Stimulated activated naive CD8-positive, alpha-beta T cell treated with anti-CD3 and anti-CD28 coated beads, Interleukin-15, Interleukin-2, amounts not matched to agents 100 U/mL and 50 U/mL, for 24 hours (primary cell): ENCODE data around the gene NLGN2.
"Not testable (repeated sequence)": the region's sequence is repeated elsewhere in the genome, so short reads cannot be mapped to it uniquely, and the experiment has no call there.

Experiments used
- ATAC-seq: fragments of 150-1000 bp; cut with Tn5 transposase; one replicate; pipeline ENCODE4 v1.10.0; 2021
- DNase-seq: peaks from one replicate; pipeline ENCODE4 v3.0.0; 2021

NLGN2 gene

DNA sequence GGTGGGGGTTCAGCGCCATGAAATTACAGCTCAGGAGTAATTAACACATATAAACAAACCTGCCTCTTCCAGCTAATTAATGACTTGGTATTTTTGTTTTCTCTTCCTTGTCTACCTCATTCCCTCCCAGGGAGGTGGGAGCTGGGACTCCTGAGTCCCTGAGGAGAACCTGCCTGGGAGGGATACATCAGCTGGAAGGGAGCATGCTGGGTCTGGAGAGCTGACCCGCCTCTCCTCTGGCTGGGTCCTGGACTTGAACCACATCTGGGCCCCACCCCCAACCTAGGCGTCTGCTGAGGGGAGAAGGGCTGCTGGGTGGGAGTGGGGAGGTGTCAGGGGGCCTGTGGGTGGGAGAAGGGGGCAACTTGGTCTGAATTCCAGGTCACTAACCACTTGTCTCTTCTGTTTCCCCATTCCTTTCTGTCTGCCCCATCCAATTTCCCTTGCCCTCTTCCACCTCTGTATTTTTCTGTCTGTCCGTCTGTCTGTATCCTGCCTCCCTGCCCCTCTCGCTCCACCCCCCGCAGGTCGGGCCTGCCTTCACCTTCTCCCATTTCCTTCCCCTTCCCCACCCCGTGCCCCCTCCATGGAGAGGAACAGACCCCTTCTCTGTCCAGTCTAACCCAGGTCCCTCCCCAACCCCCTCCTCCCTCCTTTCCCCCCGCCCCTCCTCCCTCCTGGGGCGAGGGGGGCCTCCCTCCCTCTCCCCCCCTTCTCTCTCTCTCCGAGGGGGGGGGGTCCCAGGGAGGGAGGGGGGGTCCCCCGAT is at the start of gene NLGN2:
Gene NLGN2, plus strand, starts transcription at position 361 of the 767 bp plus-strand sequence. CDS start 411 bp downstream, outside the sequence.
- DNase-seq (no peak), ATAC-seq (no peak)

DNA sequence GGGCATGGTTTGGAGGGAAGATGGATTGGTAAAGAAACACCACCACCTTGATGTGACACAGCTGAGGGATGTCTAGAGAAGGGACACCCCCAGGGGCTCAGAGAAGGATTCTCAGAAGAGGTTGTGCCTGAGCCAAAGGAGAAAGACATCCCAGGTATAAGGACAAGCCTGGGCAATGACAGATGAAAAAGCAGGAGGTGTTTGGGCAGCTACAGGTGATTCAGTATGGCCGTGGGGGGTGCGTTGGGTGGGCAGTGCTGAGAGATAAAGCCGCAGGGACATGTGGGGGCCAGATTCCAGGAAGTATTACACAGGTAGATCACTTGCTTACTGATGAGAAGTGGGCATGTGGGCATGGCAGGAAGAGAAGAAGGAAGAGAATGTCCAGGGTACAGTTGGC is 45.7 kb upstream of the NLGN2 start:
- ATAC-seq: no peak
- no peak for DNase-seq

DNA sequence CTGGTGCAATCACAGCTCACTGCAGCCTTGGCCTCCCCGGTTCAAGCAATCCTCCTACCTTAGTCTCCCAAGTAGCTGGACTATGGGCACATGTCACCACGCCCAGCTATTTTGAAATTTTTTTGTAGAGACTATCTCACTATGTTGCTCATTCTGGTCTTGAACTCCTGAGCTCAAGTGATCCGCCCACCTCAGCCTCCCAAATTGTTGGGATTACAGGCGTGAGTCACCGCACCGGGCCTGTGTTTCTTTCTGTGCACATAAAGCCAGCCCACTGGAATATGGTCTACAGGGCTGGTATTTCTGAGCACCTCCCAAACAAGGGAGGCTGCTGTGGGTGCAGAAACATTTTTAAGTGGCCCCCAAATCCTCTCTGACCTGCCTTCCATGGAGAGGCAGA is 44.3 kb upstream of the NLGN2 start:
- DNase-seq (no peak), ATAC-seq (no peak)

DNA sequence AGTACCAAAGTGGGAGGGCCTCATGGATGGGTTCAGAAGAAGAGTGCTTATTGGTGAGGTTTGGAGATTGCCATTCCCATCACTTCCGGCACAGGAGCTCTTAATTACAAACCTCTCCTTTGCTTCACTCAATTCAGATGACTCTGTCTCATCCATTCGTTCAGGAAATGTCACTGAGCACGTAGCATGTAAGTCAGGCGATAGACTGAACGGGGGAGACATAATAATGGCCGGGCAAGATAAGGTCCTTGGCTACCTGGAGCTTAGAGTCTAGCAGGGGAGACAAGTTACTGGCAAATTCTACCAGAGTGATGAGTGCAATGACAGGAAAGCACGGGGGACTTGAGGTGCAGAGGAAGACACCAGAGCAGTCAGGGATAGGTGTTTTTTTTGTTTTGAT is 41.7 kb upstream of the NLGN2 start:
- ATAC-seq, DNase-seq: not testable (repeated sequence)

DNA sequence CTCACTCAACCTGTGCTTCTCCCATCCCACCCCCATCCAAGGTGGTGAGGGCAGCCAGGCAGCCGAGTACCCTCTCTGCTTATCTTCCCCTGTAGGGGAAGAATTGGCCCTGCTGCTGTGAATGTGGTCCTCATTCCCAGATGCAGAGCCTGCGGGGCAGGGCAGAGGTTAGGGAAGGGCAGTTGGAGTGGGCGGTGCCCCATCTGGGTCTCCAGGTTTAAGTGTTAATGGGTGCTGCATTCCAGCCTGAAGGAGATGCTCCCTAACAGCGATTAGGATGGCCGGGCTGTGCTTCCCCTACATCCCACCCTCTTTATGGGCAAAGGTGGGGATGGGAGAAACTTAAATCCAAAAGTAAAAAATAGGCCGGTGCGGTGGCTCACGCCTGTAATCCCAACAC is 40.6 kb upstream of the NLGN2 start:
- no peak for DNase-seq
- no peak for ATAC-seq

DNA sequence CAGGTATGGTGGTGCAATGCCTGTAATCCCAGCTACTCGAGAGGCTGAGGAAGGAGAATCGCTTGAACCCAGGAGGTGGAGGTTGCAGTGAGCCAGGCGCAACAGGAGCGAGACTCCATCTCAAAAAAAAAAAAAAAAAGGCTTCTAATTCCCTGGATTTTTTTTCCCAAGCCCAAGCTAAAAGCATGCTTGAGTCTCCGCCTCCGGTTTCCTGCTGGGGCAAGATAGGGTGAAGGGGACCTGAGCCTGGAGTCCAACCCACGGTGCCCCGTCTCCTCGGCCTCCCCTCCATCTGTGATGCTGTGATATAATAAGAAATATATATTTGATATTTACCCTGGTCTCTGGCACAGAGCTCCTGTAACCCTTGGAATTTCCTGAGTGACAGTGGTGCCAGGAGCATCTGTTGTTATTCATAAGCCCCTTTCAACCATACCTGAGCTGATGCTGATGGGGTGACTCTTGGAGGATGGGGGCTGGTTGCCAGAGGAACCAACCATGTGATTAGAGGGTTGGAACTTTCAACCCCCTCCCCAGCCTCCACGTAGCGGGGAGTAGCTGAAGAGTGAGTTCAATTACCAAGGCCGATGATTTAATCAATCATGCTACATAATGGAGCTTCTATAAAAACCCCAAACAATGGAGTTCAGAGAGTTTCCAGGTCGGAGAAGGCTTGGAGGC is 39.6 kb upstream of the NLGN2 start:
- no peak for ATAC-seq
- DNase-seq: no peak

DNA sequence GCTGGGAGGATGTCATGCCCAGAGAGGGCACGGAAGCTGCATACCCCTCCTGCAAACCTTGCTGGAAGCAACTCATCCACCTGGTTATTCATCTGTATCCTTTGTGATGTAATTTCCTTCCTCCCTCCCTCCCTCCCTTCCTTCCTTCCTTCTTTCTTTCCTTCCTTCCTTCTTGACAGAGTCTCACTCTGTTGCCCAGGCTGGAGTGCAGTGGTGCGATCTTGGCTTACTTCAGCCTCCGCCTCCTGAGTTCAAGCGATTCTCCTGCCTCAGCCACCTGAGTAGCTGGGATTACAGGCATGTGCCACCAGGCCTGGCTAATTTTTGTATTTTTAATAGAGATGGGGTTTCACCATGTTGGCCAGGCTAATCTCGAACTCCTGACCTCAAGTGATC is 39.0 kb upstream of the NLGN2 start:
- not testable (repeated sequence) for DNase-seq

DNA sequence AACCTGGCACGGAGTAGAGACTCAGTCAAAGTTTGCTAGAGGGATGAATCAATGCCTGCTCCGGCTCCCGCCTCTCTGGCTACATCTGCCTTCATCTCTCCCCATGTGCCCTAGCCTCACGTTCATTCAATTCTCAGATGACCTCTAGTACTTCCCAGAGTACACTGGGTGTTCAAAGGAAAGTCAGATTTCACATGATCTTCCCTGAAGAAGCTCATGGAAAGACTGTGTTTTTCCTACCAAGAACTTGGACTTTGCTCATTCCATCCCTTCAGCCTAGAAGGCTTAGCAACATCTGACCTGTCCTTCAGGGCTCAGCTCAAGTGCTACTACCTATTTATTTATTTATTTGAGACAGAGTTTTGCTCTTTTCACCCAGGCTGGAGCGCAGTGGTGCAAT is 37.8 kb upstream of the NLGN2 start:
- no peak for DNase-seq
- no peak for ATAC-seq

More for the DNA sequence above, 39.0 kb upstream of the NLGN2 start:
- not testable (repeated sequence) for ATAC-seq

DNA sequence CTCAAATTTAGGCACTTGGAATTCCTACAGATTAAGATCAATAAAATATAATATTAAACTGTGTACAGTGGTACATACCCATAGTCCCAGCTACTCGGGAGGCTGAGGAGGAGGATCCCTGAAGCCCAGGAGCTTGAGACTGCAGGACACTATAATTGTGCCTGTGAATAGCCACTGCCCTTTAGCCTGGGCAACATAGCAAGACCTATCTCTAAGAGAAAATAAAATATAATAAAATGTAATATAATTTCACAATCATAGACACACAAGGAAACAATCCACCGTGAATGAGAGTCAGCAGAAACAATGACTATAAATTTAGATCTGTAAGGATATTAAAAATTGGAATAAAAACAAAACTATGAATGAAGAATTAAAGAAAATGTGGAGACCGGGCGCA is 36.8 kb upstream of the NLGN2 start:
- no peak for ATAC-seq

DNA sequence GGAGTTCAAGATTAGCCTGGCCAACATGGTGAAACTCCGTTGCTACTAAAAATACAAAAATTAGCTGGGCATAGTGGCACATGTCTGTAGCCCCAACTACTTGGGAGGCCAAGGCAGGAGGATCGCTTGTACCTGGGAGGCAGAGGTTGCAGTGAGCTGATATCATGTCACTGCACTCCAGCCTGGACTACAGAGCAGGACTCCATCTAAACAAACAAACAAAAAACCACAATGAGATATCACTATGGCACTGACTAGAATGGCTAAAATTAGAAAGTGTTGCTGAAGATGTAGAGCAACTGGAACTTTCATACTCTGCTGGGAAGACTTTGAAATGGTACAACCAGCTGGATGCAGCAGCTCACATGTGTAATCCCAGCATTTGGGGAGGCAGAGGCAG is 33.3 kb upstream of the NLGN2 start:
- DNase-seq (no peak), ATAC-seq (no peak)

More for the DNA sequence above, 36.8 kb upstream of the NLGN2 start:
- no peak for DNase-seq

DNA sequence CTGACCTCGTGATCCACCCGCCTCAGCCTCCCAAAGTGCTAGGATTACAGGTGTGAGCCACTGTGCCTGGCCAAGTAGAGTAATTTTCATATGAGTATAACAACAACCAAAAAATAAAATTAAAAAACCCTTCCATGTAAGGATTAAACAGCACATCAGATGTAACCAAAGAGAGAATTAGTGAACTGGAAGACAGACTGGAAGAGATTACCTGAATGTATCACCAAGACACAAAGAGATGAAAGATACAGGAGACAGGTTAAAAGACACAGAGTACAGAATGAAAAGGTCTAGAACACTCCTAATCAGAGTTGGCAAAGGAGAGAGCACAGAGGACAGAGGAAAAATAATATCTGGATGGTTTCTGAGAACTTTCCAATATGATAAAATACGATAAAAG is 28.5 kb upstream of the NLGN2 start:
- ATAC-seq (no peak), DNase-seq (no peak)

DNA sequence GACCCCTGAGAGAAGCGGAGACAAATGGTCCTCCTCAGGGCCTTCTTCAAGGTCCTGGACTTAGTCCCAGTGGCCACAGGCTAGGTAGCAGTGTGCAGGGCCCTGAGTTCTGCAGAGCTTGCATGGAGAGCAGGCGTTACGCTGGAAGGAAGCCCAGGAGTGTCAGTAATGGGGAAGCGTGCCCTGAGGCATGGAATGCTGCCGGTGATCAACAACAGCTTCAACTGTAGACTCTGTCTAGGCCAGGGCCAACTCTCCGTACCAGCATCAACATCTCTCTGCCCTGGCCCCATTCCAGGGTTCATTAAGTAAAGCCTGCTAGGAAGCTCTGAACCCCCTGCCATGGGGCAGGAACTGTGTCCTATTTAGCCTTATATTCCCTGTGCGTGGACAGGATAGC is 27.3 kb upstream of the NLGN2 start:
- DNase-seq (no peak), ATAC-seq (no peak)

DNA sequence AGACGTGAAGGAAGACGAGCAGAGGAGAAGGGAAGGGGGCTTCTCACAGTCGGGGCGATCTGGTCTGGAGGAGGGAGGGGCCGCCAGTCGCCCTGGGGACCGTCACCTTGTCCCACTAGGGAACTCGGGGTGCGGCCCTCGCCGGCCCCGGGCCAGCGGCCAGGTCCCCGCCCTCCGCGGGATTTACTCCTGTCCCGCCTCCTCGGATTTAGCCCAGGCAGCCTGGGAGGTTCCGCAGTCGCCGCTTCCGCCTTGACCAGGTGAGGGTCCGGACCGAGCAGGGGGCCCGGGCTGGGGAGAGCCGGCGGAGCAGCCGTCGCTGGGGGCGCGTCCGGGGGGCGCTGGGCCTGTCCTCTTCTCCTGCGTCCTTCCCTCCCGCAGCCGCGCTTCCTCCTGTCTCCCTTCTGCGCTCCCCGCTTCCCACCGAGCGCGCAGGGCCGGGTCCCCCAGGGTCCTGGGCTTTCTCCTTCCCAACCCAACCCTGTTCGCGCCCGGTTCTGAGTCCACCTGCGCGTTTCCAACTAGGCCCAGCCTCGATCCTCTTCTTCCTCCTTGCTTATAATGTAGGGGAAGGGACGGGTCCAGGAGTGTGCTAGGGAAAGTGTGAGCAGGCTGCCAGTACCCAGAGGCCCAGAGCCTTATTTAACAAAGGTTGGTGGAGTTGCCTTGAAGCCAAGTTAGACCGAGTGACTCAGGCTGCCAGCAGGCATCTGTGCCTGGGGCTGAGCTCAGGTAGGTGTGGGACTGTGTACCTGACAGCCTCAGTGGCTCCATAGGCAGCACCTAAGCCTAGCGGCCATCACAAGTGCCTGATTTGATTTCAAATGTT is 26.6 kb upstream of the NLGN2 start, which contains the start of gene TNK1:
Gene TNK1, plus strand, starts transcription at position 235 of the 829 bp plus-strand sequence. CDS start 1,838 bp downstream, outside the sequence.
- ATAC-seq (no peak), DNase-seq (no peak)

DNA sequence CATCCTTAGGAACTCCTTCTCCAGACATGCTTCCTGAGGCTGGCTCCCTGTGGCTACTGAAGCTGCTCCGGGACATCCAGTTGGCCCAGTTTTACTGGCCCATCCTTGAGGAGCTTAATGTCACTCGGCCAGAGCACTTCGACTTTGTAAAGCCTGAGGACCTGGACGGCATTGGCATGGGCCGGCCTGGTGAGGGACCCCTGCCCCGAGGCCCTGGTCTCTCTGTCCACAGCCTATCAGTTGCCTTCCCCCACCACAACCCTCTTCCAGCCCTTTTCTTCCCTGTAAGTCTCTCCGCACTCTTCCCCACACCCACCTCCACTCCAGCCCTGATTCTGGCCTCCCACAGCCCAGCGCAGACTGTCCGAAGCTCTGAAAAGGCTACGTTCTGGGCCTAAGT is 24.7 kb upstream of the NLGN2 start:
- no peak for DNase-seq

DNA sequence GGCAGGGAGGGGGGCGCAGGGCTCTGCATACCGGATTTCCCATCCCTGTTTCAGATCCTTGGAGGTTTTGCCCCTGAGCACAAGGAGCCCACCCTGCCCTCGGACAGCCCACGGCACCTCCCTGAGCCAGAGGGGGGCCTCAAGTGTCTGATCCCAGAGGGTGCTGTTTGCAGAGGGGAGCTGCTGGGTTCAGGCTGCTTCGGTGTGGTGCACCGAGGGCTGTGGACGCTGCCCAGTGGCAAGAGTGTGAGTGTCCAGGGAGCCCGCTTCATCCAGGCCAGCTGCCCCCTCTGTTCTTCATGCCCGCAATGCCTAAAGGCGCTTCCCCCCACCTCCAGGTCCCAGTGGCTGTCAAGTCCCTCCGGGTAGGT is 24.3 kb upstream of the NLGN2 start:
- DNase-seq: no peak
- no peak for ATAC-seq

More for the DNA sequence above, 24.7 kb upstream of the NLGN2 start:
- ATAC-seq: no peak

DNA sequence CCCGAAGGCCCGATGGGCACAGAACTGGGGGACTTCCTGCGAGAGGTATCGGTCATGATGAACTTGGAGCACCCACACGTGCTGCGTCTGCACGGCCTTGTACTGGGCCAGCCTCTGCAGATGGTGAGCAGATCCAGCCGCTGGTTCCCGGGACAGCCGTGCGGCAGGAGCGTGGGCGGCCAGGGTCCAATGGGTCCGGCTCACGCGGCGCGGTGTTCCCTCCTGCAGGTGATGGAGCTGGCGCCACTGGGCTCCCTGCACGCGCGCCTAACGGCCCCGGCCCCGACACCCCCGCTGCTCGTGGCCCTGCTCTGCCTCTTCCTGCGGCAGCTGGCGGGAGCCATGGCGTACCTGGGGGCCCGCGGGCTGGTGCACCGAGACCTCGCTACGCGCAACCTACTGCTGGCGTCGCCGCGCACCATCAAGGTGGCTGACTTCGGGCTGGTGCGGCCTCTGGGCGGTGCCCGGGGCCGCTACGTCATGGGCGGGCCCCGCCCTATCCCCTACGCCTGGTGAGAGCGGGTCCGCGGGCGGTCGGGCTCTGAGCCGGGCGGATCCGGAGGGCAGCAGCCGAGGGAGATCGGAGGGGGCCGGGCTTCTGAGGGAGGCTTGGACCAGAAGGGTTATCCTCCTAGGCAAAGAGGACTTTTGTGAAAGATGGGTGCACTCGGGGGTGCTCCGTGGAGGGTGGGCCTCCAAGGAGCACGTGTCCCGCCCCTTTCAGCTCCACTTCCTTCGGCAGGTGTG is 23.7 kb upstream of the NLGN2 start:
- peak; percentile 82 for DNase-seq
- peak; percentile 97 for ATAC-seq

DNA sequence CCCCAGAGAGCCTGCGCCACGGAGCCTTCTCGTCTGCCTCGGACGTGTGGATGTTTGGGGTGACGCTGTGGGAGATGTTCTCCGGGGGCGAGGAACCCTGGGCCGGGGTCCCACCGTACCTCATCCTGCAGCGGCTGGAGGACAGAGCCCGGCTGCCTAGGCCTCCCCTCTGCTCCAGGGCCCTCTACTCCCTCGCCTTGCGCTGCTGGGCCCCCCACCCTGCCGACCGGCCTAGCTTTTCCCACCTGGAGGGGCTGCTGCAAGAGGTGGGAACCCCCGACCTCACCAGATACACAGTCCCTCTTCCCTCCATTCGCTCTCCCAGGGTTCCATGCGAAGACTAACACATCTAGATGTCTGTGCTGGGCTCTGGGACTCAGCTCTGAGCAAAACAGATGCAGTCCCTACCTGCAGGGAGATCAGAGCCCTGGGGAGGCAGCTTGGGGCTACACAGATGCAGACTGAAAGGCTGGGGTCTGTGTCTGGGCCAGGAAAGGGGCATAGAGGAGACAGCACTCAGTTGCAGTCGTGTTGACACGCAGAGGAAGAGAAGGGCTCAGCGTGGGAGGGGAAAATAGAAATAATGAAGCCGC is 23.1 kb upstream of the NLGN2 start:
- DNase-seq (no peak), ATAC-seq (no peak)

DNA sequence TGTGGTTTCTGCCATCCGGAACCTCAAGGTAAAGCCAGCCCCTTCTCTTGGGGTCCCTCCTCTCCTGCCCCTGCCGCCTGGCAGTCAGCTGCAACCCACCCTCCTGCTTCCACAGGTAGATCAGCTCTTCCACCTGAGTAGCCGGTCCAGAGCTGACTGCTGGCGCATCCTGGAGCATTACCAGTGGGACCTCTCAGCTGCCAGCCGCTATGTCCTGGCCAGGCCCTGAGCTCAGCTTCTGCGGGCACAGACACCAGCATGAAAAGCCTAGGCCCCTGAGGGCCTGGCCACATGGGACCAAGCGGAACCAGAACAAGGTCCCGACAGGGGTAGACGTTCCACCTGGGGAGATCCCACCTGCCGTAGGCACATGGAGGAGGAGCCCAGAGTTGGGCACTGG is 18.8 kb upstream of the NLGN2 start:
- DNase-seq (no peak), ATAC-seq (no peak)

DNA sequence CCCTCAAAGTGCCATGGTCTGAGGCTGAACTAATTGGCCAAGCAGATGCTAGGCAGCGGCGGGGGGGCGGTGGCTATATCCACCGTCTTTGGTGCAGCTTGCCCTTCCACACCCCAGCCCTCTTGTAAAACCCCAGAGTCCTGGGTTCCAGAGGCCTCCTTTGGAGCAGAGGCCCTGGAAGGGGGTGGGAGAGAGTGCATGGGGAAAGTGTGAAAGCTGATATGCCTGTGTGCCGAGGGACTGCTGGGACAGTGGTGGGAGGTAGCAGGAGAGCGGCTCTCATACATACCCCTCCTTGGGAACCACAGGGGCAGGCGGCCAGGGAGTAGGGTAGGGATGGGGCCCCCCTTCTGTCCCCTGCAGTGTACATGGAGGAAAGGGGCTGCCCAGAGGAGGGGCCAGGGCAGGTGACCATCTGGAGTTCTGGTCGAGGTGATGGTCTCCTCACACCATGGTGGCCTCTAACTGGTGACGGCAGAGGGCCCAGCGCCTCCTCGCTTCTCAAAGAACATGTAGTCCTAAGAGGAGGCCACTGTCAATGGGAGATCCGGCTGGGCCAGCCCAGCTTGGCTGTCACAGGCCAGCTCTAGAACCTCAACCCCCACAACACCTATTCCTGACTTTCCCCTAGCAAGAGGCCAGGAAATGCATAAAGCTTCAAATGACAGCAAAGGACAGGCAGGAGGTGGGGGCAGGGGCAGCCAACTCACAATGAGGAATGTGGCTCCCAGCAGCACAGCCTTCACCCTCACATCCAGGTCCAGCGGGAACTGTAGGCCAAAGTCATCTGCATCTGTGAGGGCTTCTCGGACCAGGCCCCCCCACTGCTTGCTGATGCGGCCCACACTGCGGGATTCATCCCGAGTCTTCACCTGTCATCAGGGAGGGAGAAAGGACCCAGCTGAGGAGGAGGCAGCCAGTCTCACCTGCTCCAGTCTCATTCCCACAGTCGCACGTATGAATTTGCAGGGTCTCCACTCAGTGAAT is 17.4 kb upstream of the NLGN2 start:
- ATAC-seq: no peak
- no peak for DNase-seq

DNA sequence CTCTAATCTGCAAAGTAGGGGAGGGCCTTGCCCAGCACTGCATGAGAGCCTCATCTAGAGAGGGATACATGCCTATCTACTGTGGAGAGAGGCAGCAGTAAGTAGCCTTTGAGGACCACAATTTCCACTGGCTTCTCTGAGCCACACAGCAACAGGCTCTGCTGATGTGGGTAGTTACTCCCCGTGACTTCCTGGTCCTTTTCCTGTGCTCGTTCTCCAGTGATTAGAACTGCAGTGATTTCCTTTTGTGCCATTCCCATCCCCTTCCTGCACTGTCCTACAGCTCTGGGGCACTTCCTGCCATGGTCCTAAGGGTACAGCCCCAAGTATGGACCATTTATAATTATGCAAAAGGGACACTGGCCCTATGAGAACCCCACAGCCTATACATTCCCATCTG is 16.3 kb upstream of the NLGN2 start:
- DNase-seq: no peak
- ATAC-seq: no peak
